DND-41 (cell line): ENCODE results near the gene GCHFR.

Experiments used
- CTCF ChIP-seq: IDR thresholded peaks from 2 replicates; pipeline ENCODE4 v1.5.1; 2012; ENCODE audit warnings: borderline replicate concordance, low read length, moderate library complexity, mild to moderate bottlenecking; ENCODE audit not compliant: poor library complexity, severe bottlenecking; ENCODE audit errors: extremely low read depth
- EZH2 ChIP-seq: IDR thresholded peaks from 3 replicates; pipeline ENCODE4 v1.6.1; 2012; ENCODE audit warnings: borderline replicate concordance, low read depth, mild to moderate bottlenecking, moderate library complexity, low read length, inconsistent platforms; ENCODE audit not compliant: severe bottlenecking

- TF ChIP-seq CTCF (no peak), EZH2 (no peak)
Observed at GRCh38 chr15:40744815-40745152, 19.1 kb upstream of the GCHFR start.
